Vagina (tissue), 2 donors: ENCODE measurements around the gene SMTNL2. TPM values are rescaled to one million over a fixed set of nuclear protein-coding genes. Genes with fewer than 3 reads are reported as not detected.

Source experiments
- DNase-seq, 2 donors: peaks; one replicate each; pipeline ENCODE4 v3.0.0-alpha.2; 2017; ENCODE audit errors: extremely low spot score in 2 of 2
- H3K27ac ChIP-seq: fragments of 200-600 bp; sonication (generic); one replicate; pipeline ENCODE4 v1.5.1; 2019
- H3K27me3 ChIP-seq: fragments of 200-600 bp; sonication (generic); one replicate; pipeline ENCODE4 v1.5.1; 2019
- H3K36me3 ChIP-seq, 2 donors: fragments of 200-600 bp; sonication (generic); one replicate each; pipeline ENCODE4 v1.5.1; 2017 to 2019
- H3K4me1 ChIP-seq: fragments of 200-600 bp; sonication (generic); one replicate; pipeline ENCODE4 v1.5.1; 2019
- H3K4me3 ChIP-seq, 2 donors: fragments of 200-600 bp; sonication (generic); 1 replicate in 1 of 2; 2 replicates in 1 of 2; pipeline ENCODE4 v1.5.1; 2016 to 2019
- H3K9me3 ChIP-seq: fragments of 200-600 bp; sonication (generic); one replicate; pipeline ENCODE4 v1.5.1; 2019
- POLR2A ChIP-seq, 2 donors: fragments of 450-650 bp; IDR thresholded peaks; one replicate each; pipeline ENCODE4 v1.6.1; 2017; ENCODE audit warnings: antibody characterized with exemption in 2 of 2, mild to moderate bottlenecking in 2 of 2, moderate library complexity in 2 of 2
- POLR2AphosphoS5 ChIP-seq, 2 donors: sonication (generic); formaldehyde crosslinking; IDR thresholded peaks; one replicate each; pipeline ENCODE4 v1.9.0; 2017; ENCODE audit warnings: antibody characterized with exemption in 2 of 2, mild to moderate bottlenecking in 2 of 2, low read depth in 1 of 2; ENCODE audit not compliant: insufficient read depth in 1 of 2
- intact Hi-C: fragments of 100-400 bp; cut with DNase I; formaldehyde crosslinking; loops from one replicate; pipeline ENCODE4 v1.15.1; 2023
- small RNA-seq: library from RNA; depleted of rRNA; stranded (forward); fragments of <200 nt; gene quantifications from one replicate; pipeline ENCODE3, GENCODE V24; 2016
- total RNA-seq: library from RNA; depleted of rRNA; stranded (reverse); fragments of >200 nt; gene quantifications from one replicate; pipeline ENCODE4 v1.2.3, GENCODE V29; 2016
- TF ChIP-seq, protein P1 (sequence below), 3 experiments: fragments of 450-650 bp in 2 of 3; fragments of 200-600 bp in 1 of 3; sonication (generic) in 1 of 3; IDR thresholded peaks; one replicate each; pipeline ENCODE4 v1.5.1; 2017 to 2019; ENCODE audit warnings: antibody characterized with exemption in 3 of 3, mild to moderate bottlenecking in 2 of 3, moderate library complexity in 2 of 3

The SMTNL2 gene
- total RNA-seq, 1 donor from 2014 or later, result 2.5 TPM

DNA sequence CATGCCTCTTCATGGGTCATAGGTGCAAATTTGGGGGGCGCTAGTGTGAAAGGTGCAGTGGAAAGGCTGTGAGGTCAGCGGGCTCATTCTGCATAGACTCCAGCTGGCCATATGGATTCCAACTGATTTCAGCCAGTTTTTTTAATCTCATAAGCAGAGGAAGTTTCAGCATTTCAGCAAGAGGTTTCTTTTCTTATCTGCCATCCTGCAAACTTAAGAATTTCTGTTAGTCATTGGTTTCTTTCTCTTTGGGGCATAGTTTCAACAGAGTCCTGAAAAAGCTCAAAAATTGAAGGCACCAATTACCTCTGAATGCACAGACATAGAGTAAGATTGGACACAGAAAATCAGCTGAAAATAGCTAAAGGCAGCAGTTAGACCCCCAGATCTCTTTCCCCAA, 73.3 kb downstream of the SMTNL2 start:
- no peak for TF ChIP-seq POLR2A (IDR thresholded peaks at IDR 0.05)
- TF ChIP-seq, protein P1, sequence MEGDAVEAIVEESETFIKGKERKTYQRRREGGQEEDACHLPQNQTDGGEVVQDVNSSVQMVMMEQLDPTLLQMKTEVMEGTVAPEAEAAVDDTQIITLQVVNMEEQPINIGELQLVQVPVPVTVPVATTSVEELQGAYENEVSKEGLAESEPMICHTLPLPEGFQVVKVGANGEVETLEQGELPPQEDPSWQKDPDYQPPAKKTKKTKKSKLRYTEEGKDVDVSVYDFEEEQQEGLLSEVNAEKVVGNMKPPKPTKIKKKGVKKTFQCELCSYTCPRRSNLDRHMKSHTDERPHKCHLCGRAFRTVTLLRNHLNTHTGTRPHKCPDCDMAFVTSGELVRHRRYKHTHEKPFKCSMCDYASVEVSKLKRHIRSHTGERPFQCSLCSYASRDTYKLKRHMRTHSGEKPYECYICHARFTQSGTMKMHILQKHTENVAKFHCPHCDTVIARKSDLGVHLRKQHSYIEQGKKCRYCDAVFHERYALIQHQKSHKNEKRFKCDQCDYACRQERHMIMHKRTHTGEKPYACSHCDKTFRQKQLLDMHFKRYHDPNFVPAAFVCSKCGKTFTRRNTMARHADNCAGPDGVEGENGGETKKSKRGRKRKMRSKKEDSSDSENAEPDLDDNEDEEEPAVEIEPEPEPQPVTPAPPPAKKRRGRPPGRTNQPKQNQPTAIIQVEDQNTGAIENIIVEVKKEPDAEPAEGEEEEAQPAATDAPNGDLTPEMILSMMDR (IDR thresholded peaks at IDR 0.05), result no peak
- TF ChIP-seq POLR2AphosphoS5 (IDR thresholded peaks at IDR 0.05; ENCODE audit: insufficient read depth in 1 of 2, low read depth in 1 of 2), result no peak
- DNase-seq, result no peak
- Histone ChIP-seq H3K27me3 (no peaks in the 10 kb centered on the region), H3K4me3 (no peak overlapping the region), H3K27ac (no peak overlapping the region), H3K9me3 (no peaks in the 10 kb centered on the region), H3K36me3 (no peaks in the 10 kb centered on the region), H3K4me1 (no peaks in the 10 kb centered on the region)
- intact Hi-C loops, result no loop called here

Small RNAs within 50 kb of the gene (small RNA-seq; reads per million reads assigned to genes)
- not detected for gene RNU6-955P

Other genes starting within 250 kb of the SMTNL2 start
- gene UBE2G1, start 217.9 kb upstream of the SMTNL2 start, total RNA-seq, result 45.4 TPM
- not detected for gene SPNS3, start 150.6 kb upstream of the SMTNL2 start, total RNA-seq
- 79.3 TPM for gene SPNS2, start 85.6 kb upstream of the SMTNL2 start, total RNA-seq
- gene MYBBP1A, start 29.1 kb upstream of the SMTNL2 start, total RNA-seq, result 47.1 TPM
- 9.6 TPM for gene GGT6, start 24.0 kb upstream of the SMTNL2 start, total RNA-seq
- gene ALOX15, start 57.1 kb downstream of the SMTNL2 start, total RNA-seq, result not detected
- 19.4 TPM for gene PELP1, start 119.6 kb downstream of the SMTNL2 start, total RNA-seq
- 28.0 TPM for gene ARRB2, start 126.1 kb downstream of the SMTNL2 start, total RNA-seq
- gene MED11, start 146.9 kb downstream of the SMTNL2 start, total RNA-seq, result 28.5 TPM
- gene ZMYND15, start 155.3 kb downstream of the SMTNL2 start, total RNA-seq, result not detected
- 6.4 TPM for gene CXCL16, start 155.4 kb downstream of the SMTNL2 start, total RNA-seq
- gene TM4SF5, start 187.4 kb downstream of the SMTNL2 start, total RNA-seq, result not detected
- gene VMO1, start 201.8 kb downstream of the SMTNL2 start, total RNA-seq, result 12.5 TPM
- gene GLTPD2, start 204.4 kb downstream of the SMTNL2 start, total RNA-seq, result not detected
- 110 TPM for gene PSMB6, start 211.6 kb downstream of the SMTNL2 start, total RNA-seq
- gene PLD2, start 222.6 kb downstream of the SMTNL2 start, total RNA-seq, result 63.6 TPM
- gene MINK1, start 248.8 kb downstream of the SMTNL2 start, total RNA-seq, result 120 TPM